SK-N-MC (cell line): ENCODE measurements around the gene BRINP1.

Experiments
- EZH2 ChIP-seq: fragments of 200-600 bp; sonication (generic); IDR thresholded peaks from one replicate; pipeline ENCODE4 v1.6.1; 2017; ENCODE audit warnings: antibody characterized with exemption
- POLR2AphosphoS5 ChIP-seq: IDR thresholded peaks from 2 replicates; pipeline ENCODE4 v1.6.1; 2012; ENCODE audit warnings: mild to moderate bottlenecking, low read depth, low read length, borderline replicate concordance

GRCh38 chr9:119156354-119156753 lies 212.9 kb downstream of the BRINP1 start:
- TF ChIP-seq EZH2: no peak
- no peak for TF ChIP-seq POLR2AphosphoS5
